RPMI8226 (cell line): ENCODE measurements around the gene BEGAIN.
A peak's percentile ranks its signal among the peaks of the same experiment; 100 is the strongest.

ENCODE experiments used
- DNase-seq: peaks from one replicate; pipeline ENCODE4 v3.0.0-alpha.2; 2015

The BEGAIN gene

GRCh38 chr14:100566586-100566985 is 20.6 kb downstream of the BEGAIN start:
- DNase-seq, result no peak

- DNase-seq, result no peak
Measured at GRCh38 chr14:100566119-100566518, 21.1 kb downstream of the BEGAIN start.

- no peak for DNase-seq
Measured at GRCh38 chr14:100565650-100566049, 21.6 kb downstream of the BEGAIN start.

- DNase-seq, result no peak
Measured at GRCh38 chr14:100564512-100564911, 22.7 kb downstream of the BEGAIN start.

GRCh38 chr14:100562751-100563150 is 24.5 kb downstream of the BEGAIN start:
- no peak for DNase-seq

GRCh38 chr14:100561005-100561404 is 26.2 kb downstream of the BEGAIN start:
- DNase-seq, result no peak

GRCh38 chr14:100560471-100560870 is 26.7 kb downstream of the BEGAIN start:
- DNase-seq, result no peak

GRCh38 chr14:100559455-100559854 is 27.8 kb downstream of the BEGAIN start:
- DNase-seq, result no peak

GRCh38 chr14:100558966-100559365 is 28.3 kb downstream of the BEGAIN start:
- no peak for DNase-seq

- no peak for DNase-seq
Measured at GRCh38 chr14:100558226-100558625, 29.0 kb downstream of the BEGAIN start.

GRCh38 chr14:100557658-100558057 is 29.6 kb downstream of the BEGAIN start:
- DNase-seq, result peak; percentile 56

- DNase-seq, result no peak
Measured at GRCh38 chr14:100556936-100557505, 30.2 kb downstream of the BEGAIN start.

- no peak for DNase-seq
Measured at GRCh38 chr14:100556140-100556475, 31.1 kb downstream of the BEGAIN start.

- no peak for DNase-seq
Measured at GRCh38 chr14:100555436-100556139, 31.6 kb downstream of the BEGAIN start.

GRCh38 chr14:100554696-100555320 is 32.4 kb downstream of the BEGAIN start:
- no peak for DNase-seq

- DNase-seq, result peak; percentile 22
Measured at GRCh38 chr14:100554082-100554677, 33.0 kb downstream of the BEGAIN start.

- no peak for DNase-seq
Measured at GRCh38 chr14:100553471-100553870, 33.7 kb downstream of the BEGAIN start.

GRCh38 chr14:100552524-100553125 is 34.6 kb downstream of the BEGAIN start:
- no peak for DNase-seq

GRCh38 chr14:100551056-100551455 is 36.2 kb downstream of the BEGAIN start:
- DNase-seq, result no peak

GRCh38 chr14:100549834-100550625 is 37.2 kb downstream of the BEGAIN start:
- DNase-seq, result no peak

- no peak for DNase-seq
Measured at GRCh38 chr14:100548939-100549338, 38.3 kb downstream of the BEGAIN start.

GRCh38 chr14:100548295-100548655 is 38.9 kb downstream of the BEGAIN start:
- no peak for DNase-seq
